ENCODE data around the gene RGS5. TPM values are rescaled to one million over a fixed set of nuclear protein-coding genes. Genes with fewer than 3 reads are reported as not detected.

The RGS5 gene
- total RNA-seq, result 1.3 and 2.1 TPM in 2 replicates

GRCh38 chr1:163202833-163203451 is at the start of gene RGS5:
TSS of gene RGS5 (minus strand) at chr1:163202916. CDS start at chr1:163202835, 81 bp downstream.

Other genes with a start within 250 kb of the RGS5 start
- gene RGS4, start 133.6 kb downstream of the RGS5 start, total RNA-seq, result 76.1 and 272 TPM in 2 replicates
- 1.6 and 37.0 TPM in 2 replicates for gene NUF2, start 119.0 kb upstream of the RGS5 start, total RNA-seq

Data from mesangial cell (primary cell).